22Rv1 (cell line): ENCODE results near the gene LSAMP.

ENCODE experiments used
- CTCF ChIP-seq: fragments of 450-650 bp; IDR thresholded peaks from 2 replicates; pipeline ENCODE4 v1.5.1; 2017; ENCODE audit warnings: mild to moderate bottlenecking
- ZFX ChIP-seq: fragments of 450-650 bp; IDR thresholded peaks from 2 replicates; pipeline ENCODE4 v1.6.1; 2017; ENCODE audit warnings: antibody characterized with exemption, borderline replicate concordance

DNA sequence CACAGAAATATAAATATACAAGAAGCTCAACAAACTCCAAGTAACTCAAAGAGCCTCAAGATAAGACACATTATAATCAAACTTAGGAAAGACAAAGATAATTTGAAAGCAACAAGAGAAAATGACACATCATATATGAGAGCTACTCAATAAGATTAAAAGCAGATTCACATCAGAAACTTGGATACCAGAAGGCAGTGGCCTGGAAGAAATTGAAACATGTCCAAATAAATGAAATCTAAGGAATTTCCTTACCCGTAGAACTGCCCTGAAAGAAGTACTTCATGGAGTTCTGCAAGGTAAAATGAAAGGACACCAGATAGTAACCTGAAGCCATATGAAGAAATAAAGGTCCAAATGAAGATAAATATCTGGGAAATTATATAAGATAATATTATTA, 113.9 kb downstream of the LSAMP start:
- TF ChIP-seq CTCF = no peak
- no peak for TF ChIP-seq ZFX
